Inflammatory macrophage treated with lipopolysaccharide for 1 hour (primary cell): ENCODE measurements around the gene APOBEC2.

Source experiments
- DNase-seq, 2 donors: peaks; one replicate each; pipeline ENCODE4 v3.0.0-alpha.2; 2020 to 2022

The APOBEC2 gene

DNA sequence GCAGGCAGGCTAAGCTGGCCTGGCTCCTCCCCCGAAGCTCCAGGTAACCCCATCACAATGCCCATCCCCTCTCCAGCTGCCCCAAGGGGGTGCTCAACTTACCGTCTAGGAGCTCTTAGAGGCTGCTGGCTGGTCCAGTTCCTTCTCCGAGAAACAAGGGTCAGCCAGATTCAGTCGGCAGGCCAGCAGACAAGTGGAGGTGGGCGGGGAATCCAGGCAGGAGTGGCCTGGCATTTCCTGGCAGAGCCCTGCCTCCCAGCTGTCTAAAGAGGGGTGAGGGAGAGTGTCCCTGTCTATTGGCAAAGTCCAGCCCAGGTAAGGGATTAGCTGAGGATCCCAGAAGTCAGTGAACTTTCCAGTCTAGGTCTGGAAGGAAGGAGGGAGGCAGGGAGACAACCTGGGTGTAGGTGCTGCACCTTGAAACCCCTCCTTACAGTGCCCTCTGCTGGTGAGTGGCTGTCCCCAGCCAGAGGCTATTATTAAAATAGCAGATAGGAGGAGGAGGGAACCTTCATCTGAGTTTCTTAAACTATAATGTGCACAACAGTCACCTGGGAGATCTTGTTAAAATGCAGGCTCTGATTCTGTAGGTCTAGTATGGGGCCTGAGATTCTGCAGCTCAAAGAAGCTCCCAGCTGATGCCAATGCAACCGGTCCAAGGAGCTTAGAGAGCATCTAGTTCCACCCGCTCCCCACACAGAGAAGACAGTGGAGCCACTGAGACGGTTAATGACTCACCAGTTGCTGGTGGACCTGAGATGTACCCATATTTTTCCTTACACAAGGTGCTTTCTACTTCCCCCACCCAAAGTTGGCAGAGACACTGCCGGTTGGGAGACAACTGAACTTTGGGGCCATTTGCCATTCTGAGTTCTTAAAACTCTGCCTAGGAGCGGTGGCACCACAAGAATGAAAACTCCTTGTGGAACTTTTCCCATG, 13.7 kb upstream of the APOBEC2 start, which contains the start of gene UNC5CL:
UNC5CL (minus strand) TSS at position 162 of the 939 bp plus-strand sequence. CDS start 4,147 bp downstream, outside the sequence.
- DNase-seq, result peak in 1 of 2 donors; percentile 49

DNA sequence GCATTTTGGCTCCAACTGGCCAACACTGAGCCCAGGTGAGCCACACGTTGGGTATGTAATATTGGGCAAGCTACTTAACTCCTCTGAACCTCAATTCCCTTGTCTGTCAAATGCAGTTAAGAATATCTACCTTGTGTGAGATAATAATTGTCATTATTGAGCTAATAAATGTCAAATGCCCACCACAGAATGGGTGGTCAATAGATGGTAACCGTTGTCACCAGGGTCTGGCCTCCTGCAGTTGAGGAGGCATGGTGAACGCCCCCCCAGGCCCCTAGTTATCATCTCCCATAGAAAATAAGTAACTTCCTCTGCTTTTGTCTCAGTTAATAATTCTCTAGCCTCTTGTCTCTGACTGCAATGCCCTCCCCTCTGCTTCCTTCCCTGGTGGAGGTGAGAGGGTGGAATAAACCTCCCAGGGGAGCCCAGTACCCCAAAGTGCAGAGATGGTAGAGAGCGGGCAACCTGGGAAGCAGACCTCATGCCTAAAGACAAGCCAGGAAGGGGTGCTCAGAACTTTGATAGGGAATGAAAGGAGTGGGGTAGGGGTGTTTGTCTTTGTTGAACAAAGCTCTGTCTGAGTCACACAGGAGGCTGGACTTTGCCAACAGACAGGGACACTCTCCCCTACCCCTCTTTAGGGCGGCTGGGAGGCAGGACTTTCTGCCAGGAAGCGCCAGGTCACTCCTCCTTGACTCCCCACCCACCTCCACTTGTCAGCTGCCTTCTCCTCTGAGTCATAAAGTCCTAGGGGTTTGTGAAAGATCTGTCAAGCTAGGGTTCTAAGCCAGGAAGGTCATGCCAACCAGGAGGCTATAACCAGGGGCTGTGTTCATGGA, 12.7 kb upstream of the APOBEC2 start:
- DNase-seq, result peak; percentile 53 to 82

DNA sequence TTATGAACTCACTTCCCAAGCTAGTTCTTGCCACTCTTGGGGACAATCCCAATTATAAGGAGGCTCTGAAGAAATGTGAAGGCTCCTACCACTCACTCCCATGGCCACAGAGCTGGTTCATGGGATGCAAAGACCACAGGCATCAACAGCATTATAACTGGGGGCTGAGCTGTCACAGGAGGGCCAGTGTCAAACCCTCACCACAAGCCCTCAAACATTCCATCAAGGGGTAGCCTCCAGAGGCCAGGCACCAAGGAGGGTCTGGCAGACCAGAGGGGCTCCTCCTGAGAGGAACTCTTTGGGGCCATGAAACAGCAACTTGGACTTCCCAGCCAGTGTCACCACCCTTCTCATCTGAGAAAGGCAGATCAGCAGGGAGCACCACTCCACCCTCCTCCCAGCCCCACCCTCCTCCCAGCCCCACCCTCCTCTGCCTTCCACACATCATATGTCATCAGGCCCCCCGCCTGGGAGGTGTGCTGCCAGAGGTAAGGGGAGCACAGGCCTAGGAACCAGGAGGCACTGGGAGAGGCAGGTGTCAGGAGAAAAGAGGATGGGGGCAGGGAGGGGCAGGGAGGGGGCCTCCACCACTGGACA, 12.0 kb upstream of the APOBEC2 start:
- DNase-seq, result no peak

- DNase-seq, result no peak
Observed at GRCh38 chr6:41042226-41043055, 10.6 kb upstream of the APOBEC2 start, which contains the start of gene TSPO2. TSS of gene TSPO2 (plus strand) at chr6:41042467. CDS start at chr6:41042986, 519 bp downstream.

- no peak for DNase-seq
Observed at GRCh38 chr6:41043151-41043550, 9.9 kb upstream of the APOBEC2 start.

- no peak for DNase-seq
Observed at GRCh38 chr6:41045664-41046063, 7.3 kb upstream of the APOBEC2 start.

- DNase-seq, result no peak
Observed at GRCh38 chr6:41046084-41046483, 6.9 kb upstream of the APOBEC2 start.

GRCh38 chr6:41047306-41047705, 5.7 kb upstream of the APOBEC2 start:
- DNase-seq, result no peak

DNA sequence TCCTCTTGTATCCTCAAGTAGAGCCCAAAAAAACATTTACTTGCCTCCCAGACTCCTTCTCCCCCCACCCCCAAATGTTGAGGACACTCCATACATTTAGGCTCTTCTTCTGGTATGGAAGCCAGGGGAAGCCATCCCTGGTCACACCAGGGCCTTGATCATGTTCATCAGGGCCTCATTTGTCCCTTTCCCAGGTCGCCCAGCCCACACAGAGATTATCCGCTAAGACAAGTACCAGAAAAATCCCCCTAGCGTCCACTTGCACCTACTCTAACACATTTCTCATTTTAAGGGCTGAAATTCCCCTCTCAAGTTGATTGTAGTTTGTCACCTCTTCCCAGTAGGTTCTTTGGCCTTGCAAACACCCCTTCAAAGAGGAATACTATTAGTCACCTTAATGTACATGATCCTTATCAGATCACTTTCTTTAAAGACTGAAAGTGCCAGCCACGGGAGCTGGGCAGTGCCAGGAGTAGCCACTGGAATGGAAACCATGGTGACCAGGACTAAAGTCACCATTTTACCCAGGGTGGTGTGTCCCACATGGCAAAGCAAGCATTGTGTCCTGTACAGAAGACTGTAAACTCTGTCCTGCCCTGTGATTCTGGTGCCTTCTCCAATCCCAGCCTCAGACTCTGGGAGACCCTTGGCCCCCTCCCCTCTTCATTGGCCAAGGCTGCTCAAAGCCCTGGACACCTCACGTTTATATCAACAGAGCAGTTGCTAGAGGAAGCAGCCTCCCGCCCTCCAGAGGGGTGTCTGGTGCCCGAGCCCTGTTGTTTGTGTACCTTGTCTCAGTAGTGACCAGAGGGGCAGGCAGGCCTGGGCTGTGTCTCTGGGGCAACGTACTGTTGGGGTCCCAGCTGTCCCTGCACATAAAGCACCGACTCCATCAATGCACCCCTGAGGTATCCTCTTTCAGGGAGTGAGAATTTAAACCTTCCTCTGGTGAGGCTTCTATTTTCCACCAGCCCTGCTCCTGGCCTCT, 5.0 kb upstream of the APOBEC2 start:
- DNase-seq, result no peak

GRCh38 chr6:41049521-41049920, 3.5 kb upstream of the APOBEC2 start:
- no peak for DNase-seq

DNA sequence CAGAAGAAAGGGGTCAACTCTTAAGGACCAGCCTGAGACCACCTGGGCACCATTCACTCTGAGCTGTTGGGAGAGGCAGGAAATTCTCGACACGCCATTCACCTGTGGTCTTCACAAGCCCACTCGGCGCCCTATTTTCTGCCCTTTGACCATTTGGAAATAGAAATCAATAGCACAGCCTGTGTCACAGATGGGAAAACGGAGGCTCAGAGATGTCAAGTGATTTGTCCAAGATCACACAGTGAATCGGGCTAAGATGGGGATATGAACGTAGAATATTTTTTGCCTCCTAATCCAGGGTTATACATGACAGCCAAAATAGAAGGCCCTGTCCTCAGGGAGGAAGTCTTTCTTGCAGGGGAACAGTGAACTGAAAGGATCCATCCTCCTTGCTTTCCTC, 3.0 kb upstream of the APOBEC2 start:
- DNase-seq, result no peak

DNA sequence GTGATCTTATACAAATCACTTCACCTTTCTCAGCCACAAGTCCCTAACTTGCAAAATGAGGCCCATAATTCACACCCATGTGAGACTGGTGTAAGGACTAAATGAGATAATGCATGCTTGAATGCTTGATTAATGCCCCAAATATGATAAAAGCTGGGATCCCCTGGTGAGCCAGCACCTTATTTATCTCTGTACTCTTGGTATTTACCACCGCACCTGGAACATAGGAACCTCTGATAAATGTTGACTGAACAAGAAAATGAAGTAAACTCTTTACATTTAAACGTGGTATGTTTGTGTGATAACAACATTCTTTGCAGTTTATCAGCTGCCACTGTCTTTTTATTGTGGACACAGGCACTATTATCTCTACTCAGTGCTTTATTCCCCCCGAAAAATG, 2.5 kb upstream of the APOBEC2 start:
- DNase-seq, result no peak

GRCh38 chr6:41051873-41052272, 1.1 kb upstream of the APOBEC2 start:
- DNase-seq, result peak in 1 of 2 donors; percentile 38

GRCh38 chr6:41054511-41054910, 1.5 kb downstream of the APOBEC2 start:
- DNase-seq, result no peak

GRCh38 chr6:41055149-41055548, 2.1 kb downstream of the APOBEC2 start:
- DNase-seq, result no peak

DNA sequence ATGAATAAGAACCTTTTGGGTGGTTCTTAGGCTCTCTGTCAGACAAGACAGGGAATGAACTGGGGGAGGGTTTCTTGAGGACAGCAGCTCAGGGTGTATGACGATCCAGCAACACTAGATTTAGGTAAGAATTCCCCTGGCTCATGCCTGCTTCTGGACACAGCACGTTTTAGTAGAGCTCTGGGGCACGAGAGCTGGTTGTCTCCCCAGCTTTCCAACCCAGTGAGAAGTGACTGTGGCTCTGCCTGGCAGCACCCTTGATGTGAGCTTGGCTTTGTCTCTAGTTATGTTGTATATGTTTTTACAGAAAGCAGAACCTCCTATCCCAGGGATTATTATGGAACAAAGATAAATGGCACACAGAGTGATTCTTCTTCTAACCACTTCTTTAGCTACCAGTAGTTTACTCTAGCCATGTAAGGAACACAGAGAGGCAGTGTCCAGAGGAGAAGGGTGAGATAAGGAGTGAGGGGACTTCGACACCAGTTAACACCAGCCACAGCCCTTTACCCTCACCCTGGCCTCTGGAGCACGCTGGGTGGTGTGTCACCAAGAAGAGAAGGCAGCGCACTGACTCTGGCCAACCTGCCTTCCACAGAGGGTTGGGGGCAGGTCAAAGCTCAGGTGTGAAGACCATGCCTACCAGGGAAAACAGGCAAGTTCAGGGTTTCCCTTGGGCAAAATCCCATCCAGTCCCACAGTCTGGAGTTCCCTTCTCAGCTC, 3.9 kb downstream of the APOBEC2 start:
- no peak for DNase-seq

DNA sequence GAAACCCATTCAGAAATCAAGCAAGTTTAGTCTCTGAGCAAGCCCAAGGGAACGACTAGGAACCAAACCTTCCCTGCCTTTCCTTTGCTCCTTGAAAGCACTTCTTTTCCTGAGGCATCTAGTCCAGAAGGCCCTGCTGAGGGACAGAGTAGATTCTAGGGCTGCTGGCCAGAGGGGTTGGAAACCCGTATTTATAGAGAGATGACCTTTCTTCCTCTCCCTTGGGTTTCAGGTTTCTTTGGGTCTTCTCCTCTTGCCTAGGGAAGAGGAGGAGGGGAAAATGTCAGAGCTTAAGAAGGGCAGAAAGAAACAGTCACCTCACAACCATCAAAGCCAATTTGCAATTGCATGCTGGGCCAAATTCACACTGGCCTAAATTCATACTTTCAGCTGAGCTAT, 5.8 kb downstream of the APOBEC2 start:
- no peak for DNase-seq

- DNase-seq, result no peak
Observed at GRCh38 chr6:41059556-41059955, 6.6 kb downstream of the APOBEC2 start.

GRCh38 chr6:41061196-41061726, 8.3 kb downstream of the APOBEC2 start:
- no peak for DNase-seq

GRCh38 chr6:41062056-41062455, 9.1 kb downstream of the APOBEC2 start:
- DNase-seq, result no peak
